NB4 (cell line): Measurements from ENCODE around the gene TOMM20L.
A peak's percentile ranks its signal among the peaks of the same experiment; 100 is the strongest.

Source experiments
- CTCF ChIP-seq: IDR thresholded peaks from one replicate; pipeline ENCODE4 v1.5.1; 2012; ENCODE audit warnings: low read depth, low read length
- MAX ChIP-seq: IDR thresholded peaks from 2 replicates; pipeline ENCODE4 v1.6.1; 2011; ENCODE audit warnings: low read depth, low read length
- MYC ChIP-seq: IDR thresholded peaks from 2 replicates; pipeline ENCODE4 v1.6.1; 2011; ENCODE audit warnings: low read depth, low read length
- POLR2A ChIP-seq: IDR thresholded peaks from 2 replicates; pipeline ENCODE4 v1.6.1; 2011; ENCODE audit warnings: mild to moderate bottlenecking; ENCODE audit not compliant: insufficient read length; ENCODE audit errors: extremely low read depth

GRCh38 chr14:58428118-58428683 lies 32.5 kb downstream of the TOMM20L start:
- TF ChIP-seq CTCF (no peak), POLR2A (no peak), MAX (peak; percentile 81), MYC (no peak)
